ENCODE data around the gene PROM1. TPM values are rescaled to one million over a fixed set of nuclear protein-coding genes. Genes with fewer than 3 reads are reported as not detected.

PROM1 gene
- total and polyA plus RNA-seq, 2 of the 4 experiments (the other 2 are of a cell fraction), result not detected

GRCh38 chr4:16083241-16084191 lies at the start of gene PROM1 (continued):
- no peak for TF ChIP-seq MAZ (IDR thresholded peaks at IDR 0.05; ENCODE audit: borderline replicate concordance, low read depth, low read length)
- no peak for TF ChIP-seq NFE2L2 (IDR thresholded peaks at IDR 0.05; ENCODE audit: low read depth, low read length)
- TF ChIP-seq CEBPB (IDR thresholded peaks at IDR 0.05; ENCODE audit: low read depth, low read length), result no peak
- TF ChIP-seq CHD1 (IDR thresholded peaks at IDR 0.05; ENCODE audit: low read depth, low read length), result no peak
- TF ChIP-seq USF2 (IDR thresholded peaks at IDR 0.05; ENCODE audit: low read depth, low read length), result no peak
- TF ChIP-seq RCOR1 (IDR thresholded peaks at IDR 0.05; ENCODE audit: insufficient replicate concordance, low read length), result no peak
